Measurements from ENCODE around the gene MAP3K21.

Gene MAP3K21

DNA sequence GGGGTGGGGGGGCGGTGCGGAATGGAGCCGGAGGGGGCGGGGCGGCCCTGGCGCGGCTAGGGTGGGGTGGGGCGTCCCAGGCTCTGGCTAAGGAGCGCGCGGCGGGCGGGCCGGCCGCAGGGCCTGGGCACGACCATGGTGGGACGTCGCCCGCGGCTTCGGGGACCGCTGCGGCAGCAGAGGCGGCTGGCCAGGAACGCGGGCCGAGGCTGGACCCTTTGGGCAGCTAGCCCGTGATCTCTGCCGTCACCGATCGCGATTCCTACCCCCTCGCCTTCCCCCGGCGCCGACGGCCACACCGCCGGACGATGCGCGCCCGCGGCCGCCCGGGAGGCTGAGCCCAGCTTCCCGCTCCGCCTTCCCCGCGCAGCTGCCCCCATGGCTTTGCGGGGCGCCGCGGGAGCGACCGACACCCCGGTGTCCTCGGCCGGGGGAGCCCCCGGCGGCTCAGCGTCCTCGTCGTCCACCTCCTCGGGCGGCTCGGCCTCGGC is at the start of gene MAP3K21:
TSS of gene MAP3K21 (plus strand) at position 74 of the 491 bp plus-strand sequence. CDS start at position 379, 305 bp downstream.
- no peak for DNase-seq (ENCODE audit: low read depth)

DNA sequence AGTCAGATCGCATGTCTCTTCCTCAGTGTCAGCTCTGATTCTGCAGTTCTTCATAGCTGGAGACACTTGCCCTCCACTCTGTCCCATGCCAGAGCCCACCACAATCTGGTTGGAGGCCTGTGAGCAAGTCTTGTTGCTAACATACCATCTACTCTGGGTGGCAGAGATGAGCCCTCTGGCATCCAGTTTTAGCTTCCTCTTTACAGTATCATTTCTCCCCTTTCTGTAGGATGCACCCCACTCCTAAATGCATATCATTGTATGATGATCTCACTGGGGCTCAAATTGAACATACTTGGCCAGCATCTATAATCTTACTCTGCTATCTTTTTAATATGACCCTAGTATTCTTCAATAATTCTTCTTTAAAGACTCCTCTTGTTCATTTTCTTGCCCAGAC is 48.9 kb upstream of the MAP3K21 start:
- no peak for DNase-seq (ENCODE audit: low read depth)

DNA sequence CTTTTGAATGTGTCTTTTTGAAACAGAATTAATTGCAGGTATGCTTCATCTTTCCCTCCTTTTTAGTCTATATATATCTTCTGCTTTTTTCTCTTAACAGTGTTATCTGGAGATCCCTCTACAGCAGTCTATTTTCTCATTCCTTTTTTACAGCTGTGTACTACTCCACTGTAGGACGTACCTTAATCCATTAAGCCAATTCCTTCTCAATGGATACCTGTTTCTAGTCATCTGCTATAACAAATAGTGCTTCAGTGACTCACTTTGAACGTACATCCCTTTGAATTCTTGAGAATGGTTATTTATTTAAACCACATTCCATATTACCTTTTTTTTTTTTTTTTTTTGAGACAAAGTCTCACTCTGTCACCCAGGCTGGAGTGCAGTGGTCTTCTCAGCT is 47.6 kb upstream of the MAP3K21 start:
- DNase-seq (ENCODE audit: low read depth) = no peak

DNA sequence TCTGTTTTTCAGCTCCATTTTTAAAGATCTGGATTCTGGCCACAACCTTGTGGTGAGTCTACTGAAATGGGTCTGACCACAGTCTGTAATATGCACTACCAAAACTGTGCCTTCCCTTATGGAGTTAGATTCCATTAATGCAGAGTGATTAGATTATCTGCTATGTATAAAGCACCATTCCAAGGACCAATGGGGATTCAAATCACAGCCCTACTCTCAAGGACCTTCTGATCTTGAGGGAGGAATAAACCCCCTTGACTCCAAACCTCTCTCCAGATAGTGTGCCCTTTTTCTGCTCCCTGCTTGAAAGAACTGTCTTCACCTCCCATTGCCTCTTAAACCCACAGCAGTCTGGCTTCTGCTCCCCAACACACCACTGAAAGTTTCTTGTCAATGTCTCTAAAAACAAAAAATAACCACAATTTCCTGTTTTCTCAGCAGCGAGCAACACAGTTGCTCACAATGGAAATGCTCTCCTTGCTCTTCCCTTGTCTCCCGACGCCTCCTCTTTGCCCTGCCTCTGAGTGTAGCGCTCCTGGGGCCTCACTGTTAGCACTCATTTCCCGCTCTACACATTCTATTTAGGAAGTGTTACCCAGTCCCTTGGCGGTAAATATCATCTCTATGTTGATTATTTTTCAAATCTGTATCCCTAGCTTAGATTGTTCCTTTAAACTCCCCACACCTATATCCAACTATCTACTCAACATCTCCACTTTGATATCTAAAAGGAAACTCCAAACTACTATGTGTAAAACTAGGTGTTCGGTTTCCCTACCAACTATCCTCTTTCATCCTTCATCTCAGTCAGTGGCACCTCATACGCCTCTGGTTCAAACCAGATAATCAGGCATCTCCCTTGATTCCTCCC is 45.6 kb upstream of the MAP3K21 start:
- no peak for DNase-seq (ENCODE audit: low read depth)

DNA sequence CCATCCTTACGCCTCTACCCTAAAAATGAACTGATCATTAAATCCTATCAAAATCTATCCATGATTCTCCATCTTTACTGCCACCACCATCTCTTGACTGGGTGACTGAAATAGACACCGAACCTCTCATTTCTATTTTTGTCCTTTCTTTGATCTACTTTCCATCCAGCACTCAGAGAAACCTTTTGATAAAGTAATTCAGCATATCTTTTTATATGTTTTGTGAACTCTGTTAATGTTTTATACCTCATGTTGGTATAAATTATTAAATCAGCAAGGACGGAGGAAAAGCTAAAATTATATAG is 45.0 kb upstream of the MAP3K21 start:
- DNase-seq (ENCODE audit: low read depth) = no peak

DNA sequence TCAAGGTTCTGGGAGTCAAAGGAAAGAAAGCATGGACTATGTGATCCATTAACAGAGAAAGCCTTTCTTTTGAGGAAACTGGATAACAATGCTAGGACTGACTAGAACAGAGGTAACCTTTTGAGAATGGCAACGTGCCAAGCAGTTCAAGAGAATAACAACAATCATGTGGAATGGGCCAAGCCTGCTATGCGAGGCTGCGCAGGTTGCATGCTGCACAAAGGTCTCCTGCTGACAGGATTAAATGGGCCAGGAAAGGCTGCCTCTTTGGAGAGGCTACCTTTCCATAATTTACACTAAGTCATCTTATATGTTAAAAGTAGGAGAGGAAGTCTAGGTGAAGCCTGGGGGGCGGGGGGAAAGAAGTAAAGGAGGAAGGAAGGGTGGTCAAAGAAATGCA is 37.8 kb upstream of the MAP3K21 start:
- DNase-seq (ENCODE audit: low read depth) = no peak

DNA sequence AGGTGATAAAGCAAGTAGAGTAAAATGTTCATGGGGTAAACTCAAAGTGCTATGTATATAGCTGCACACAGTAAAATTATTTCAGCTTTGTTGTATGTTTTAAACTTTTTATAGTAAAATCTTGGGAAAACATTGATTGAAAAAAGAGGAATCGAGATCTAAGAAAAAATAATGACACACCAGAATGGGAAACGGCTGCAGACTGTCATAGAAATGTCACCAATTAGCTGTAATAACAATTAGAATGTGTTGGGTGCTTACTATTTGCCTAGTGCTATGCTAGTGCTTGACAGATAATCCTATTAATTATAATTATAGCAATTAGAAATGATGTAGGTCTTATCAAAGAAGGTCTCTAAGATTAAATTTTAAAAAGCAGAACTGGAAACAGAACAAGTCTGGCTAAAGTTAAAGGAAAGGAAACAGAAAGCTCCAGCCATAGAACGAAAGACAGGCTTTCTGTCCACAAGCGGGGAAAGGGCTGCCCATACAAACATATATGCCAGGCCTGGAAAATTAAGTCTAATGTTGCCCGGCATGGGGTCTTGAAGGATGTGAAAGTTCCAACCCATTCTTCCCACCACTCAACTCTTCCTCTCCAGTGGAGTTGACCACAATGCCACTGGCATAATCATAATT is 37.0 kb upstream of the MAP3K21 start:
- DNase-seq (ENCODE audit: low read depth) = no peak

DNA sequence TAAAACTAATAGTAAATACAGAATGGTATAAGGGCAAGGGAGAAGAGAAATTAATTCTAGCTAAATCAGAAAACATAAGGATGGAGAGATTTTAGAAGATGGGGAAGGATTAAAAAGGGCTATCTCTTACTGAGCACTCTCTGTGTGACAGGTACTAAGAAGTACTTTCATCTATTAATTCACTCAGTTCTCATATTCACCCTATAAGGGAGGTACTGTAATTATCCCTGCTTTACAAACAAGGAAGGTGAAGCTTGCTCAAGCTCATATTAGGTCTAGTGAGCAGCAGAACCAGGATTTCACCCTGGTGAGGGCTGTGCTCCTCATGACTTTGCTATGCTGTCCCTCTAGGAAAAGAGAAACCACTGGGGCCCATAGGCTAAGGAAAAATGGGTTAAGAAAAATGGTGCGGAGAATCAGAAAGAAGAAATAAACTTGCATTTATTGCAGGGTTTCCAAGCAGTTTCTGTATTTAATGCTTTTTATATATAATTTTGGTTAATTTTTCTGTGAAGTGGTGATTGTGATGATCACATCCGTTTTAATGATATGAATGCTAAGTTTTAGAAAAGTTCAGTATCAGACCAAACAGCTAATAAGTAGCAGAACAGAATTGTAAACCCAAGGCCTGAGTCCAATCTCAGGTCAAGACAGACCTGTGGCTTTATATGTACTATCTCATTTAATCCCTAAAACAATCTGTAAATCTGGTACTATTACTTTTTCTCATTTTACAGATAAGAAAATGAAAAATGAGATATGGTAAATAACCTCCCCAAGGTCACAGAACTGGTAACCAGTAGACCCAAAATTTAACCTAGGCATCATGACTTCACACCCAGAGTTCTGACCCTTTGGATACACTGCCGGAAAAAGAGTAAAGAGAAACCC is 33.7 kb upstream of the MAP3K21 start:
- no peak for DNase-seq (ENCODE audit: low read depth)

DNA sequence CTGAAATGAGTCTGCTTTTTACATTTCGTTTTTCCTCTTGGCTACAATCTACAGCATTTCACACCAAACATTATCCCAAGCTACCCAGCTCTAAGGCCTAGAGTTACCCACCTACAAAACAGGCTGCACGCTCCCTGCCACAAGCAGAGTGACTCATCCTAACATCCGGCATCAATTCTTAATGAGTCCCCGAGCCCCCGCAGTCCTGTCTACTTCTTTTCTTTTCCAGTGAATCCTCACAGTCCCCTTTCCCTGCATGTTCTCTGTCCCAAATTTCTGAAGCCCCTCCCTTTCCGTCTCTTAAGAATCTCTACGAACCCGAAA is 32.6 kb upstream of the MAP3K21 start:
- peak; percentile 2 for DNase-seq (ENCODE audit: low read depth)

DNA sequence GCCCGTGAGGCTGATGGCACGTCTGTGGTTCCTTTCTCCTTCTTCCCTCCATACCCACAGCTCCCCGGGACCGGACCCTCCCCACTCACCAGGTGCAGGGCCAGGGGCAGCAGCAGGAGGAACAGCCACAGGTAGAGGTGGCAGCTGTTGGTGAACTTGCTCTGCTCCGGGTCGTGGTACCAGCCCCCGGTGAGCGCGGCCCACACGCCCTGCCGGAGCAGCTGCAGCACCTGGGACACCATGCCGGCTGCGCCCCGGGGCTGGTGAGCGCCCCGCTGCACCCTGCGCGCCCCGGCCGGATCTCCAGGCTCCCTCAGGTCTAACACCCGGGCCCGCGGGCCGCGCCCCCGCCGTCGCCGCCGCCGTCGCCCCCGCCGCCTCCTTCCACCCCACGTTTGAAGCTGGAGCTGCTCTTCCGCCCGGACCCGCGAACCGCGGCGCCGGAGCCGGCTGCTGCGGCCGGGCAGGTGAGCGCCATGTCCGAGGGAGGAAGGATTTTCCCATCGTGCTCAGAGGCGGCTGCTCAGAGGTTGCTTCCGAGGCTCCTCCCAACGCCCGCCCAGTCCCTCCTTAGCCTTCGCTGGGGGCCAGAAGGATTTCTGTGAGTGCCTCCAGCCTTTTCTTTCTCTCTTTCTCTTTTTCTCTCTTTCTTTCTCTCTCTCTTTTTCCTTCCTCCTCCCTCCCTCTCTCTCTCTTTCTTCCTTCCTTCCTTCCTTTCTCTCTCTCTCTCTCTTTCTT is 32.1 kb upstream of the MAP3K21 start, which contains the start of gene PCNX2:
TSS of gene PCNX2 (minus strand) at position 489 of the 738 bp plus-strand sequence. CDS start at position 242, 247 bp downstream.
- peak; percentile 23 for DNase-seq (ENCODE audit: low read depth)

DNA sequence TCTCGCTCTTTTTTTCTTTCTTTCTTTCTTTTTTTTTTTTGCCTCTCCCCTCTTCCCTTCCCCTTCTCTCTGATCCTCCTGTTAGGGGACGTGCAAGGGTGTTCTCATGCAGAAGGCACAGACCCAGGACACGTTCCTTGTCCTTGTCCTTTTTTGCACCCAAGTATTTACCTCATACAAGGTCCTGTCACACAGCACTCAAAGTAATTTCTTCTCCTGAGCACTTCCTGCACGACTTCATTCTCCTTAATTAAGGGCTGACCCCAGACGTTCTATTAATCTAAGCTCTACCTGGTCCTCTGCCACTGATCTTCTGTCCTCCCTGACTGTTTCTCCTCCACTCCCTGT is 31.6 kb upstream of the MAP3K21 start:
- no peak for DNase-seq (ENCODE audit: low read depth)

DNA sequence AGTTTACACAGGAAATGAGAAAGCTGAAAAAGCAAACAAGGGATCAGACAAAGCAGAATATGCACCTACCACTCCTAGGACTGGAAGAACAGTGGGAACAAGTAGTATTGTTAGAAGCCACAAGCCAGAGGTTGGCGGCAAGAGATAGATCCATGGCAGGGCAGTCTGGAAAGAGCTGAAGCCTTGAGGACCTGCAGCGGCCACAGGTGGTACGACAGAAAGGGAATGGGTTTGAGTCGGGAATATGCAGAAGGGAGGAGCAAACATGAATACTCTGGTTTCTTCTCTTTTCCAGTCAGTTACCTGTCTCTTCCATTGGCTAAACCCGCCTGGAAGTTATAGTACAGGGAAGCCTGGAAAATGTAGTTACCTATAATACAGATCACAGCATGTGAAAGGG is 28.1 kb upstream of the MAP3K21 start:
- DNase-seq (ENCODE audit: low read depth) = no peak

DNA sequence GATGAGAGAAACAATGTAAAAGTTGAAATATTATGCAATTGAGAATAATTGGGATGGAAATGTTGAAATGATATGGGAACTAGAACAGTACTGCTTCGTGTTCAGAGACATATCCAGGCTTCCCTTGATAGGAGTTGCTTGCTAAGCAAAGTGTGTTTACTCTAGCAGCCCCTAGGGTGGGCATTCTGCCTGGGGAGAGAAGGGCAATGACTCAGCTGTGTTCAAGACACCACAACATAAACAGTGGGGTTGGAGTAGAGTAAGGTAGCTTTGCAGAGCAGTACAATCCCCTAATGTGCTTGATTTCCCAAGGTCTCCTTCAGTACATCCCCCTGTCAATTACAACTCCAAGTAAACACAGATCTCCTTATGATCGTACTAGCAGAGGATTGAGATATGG is 27.2 kb upstream of the MAP3K21 start:
- no peak for DNase-seq (ENCODE audit: low read depth)

DNA sequence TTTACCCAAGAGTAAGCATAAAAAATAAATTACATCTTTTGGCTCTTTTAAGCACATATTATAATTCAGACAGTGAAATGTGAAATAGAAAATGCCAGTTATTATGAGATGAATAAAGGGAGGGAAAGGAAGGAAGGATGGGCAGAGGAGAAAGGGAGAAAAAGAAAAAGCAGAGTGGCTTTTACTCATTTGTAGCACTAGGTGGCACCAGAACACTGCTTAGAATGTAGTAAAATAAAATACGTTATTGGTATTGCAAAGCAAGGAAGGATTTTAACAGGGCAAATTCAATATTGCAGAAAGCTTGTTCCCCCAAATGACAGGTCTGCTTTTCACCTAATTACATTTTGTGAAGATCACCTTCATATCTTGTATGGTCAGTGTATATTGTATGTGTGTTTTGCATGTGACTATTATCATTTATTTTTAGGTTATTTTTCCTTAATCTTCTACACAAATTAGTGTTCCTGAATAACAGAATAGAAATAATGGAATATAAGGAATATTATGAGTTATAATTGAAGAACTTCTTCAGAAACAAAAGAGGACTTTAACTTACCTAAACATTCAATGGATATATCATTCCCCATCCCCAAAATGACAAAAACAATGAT is 22.9 kb upstream of the MAP3K21 start:
- DNase-seq (ENCODE audit: low read depth) = no peak

DNA sequence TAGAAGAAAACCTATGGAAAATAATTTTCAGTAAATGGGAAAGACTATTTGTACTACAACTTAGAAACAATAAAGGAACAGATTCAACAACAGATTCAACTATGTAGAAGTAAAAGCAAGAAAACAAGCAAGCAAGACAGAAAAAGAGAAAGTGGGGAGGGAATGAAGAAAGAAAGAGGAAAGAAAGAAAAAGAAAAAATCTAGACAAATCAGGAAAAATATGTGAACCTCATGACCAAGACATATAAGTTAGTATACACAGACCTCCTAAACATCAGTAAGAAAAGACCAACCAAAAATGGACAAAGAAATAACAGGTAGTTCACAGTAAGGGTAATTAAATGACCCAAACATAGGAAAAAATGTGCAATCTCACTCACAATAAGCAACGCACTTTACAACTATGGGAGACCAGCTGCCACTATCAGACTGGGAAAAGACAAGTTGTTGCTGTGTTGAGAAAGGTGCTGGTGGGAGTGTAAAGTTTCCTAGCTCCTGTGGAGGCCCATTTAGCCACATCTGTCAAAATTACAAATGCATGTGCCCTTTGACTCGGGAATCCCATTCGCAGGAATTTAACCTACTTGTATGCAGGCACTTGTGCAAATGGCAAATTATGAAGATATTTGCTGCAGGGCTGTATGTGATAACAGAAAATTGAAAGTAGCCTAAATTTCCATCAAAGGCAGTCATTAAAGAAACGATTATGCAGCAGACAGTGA is 13.9 kb upstream of the MAP3K21 start:
- DNase-seq (ENCODE audit: low read depth) = no peak

DNA sequence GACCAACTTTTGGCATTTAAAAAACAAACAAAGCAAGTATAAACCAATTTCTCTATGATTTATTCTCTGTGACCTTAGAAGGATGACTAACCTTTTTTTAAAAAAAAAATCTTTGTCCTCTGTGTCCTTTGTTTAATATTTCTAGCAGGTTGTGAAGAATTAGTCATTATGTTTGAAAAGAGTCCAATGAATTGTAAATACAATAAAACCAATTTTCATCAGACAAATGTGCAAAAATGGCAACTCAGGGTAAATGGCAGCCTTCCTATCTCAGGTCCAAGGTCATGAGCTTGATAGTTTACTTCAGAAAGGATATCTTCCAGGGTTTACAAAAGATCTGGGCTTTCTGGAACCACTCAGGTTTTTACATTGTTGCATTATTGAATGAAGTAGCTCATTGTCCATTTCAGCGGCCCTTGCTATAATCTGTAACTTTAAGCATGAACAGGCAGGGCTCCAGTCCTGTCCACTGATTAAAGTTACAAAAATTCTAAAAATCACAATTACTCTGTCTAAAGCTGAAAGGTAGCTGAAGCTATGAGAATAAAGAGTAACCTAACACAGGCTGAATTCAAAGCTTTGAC is 11.7 kb upstream of the MAP3K21 start:
- no peak for DNase-seq (ENCODE audit: low read depth)

DNA sequence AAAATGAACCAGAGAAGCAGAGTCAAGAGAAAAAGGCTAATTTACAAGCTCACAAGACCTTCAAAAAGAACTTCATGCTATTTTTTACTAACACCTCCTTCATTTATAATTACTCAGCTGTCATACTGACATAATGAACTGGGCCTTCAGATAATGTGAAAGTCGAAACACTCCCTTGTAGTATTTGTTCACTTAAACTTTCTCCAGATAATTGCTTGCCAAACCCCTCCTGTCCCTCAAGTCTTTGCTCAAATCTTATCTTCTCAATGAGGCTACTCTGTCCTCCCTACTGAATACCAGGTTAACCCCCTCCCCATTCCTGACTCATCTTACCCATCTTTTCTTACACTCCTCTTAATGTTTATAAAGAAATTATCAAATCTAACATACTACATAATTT is 11.1 kb upstream of the MAP3K21 start:
- no peak for DNase-seq (ENCODE audit: low read depth)

DNA sequence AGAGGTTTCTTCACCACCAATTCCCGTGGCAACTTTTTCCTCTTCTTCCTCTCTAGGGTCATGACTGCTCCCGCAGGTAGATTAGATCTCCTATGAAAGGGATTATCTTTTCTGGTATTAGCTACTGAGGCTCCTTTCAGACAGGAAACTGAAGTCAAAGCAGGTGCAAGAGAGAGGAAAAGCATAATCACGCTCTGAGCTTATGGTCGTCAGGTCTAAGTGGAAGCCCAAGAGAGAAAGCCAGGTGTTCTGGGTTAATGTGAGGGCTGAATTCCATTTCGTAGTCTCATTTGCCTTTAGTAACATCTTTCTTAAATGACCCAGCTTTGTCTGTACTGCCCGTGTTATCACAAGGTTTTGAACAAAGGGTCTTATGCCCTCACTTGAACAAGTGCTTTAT is 8.3 kb upstream of the MAP3K21 start:
- no peak for DNase-seq (ENCODE audit: low read depth)

DNA sequence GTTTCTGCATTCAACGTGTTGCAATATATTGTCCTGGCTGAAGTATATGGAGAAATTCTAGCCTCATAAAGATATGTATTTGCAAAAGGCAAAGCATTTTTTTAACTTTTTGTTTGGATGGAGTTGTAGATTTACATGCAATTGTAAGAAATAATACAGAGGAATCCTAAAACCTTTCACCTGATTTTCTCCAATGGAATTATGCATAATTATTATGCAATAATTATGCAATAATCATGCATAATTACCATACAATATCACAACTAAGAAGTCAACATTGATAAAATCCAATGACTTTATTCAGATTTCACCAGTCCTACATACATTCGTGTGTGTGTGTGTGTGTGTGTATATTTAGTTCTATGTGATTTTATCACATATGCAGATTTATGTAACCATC is 7.5 kb upstream of the MAP3K21 start:
- DNase-seq (ENCODE audit: low read depth) = no peak

DNA sequence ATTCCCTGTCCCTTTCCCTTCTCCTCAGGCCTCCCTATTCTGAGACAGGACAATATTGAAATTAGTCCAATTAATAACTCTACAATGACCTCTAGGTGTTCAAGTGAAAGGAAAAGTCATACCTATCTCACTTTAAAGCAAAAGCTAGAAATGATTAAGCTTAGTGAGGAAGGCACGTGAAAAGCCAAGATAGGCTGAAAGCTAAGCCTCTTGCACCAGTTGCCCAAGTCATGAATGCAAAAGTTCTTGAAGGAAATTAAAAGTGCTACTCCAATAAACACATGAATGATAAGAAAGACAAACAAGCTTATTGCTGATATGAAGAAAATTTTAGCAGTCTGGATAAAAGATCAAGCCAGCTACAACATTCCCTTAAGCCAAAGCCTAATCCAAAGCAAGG is 3.8 kb upstream of the MAP3K21 start:
- DNase-seq (ENCODE audit: low read depth) = no peak

DNA sequence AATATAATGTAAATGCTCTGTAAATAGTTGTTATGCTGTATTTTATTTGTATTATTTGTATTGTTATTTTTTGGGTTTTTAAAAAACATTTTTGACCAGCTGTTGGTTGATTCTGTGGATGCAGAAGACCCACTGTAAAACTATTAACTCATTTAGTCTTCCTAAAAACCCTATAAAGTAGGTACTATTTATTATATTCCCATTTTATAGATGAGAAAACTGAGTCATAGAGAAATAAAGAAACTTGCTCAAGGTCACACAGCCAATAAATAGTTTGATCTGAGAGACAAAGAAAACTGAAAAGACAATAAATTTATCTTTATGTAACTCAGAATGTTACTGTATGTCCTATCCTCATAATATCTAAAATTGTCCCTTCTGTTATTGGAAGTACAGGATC is 1.2 kb upstream of the MAP3K21 start:
- DNase-seq (ENCODE audit: low read depth) = no peak

Measured in stimulated activated CD8-positive, alpha-beta memory T cell treated with anti-CD3 and anti-CD28 coated beads, Interleukin-15, amount 100 ng/mL, for 24 hours (primary cell).